CD4-positive, alpha-beta T cell (primary cell): Measurements from ENCODE around the gene TBC1D2B. TPM values are rescaled to one million over a fixed set of nuclear protein-coding genes. Genes with fewer than 3 reads are reported as not detected.
"Not testable (repeated sequence)": the region's sequence is repeated elsewhere in the genome, so short reads cannot be mapped to it uniquely, and the experiment has no call there.

Experiments used
- ATAC-seq: fragments of 200-7000 bp; cut with Tn5 transposase; one replicate; pipeline ENCODE4 v1.10.0; 2022; ENCODE audit warnings: mild to moderate bottlenecking; ENCODE audit not compliant: poor library complexity
- CTCF ChIA-PET: fragments of 350-600 bp; sonication (Branson Sonifier 250); formaldehyde crosslinking; loops from one replicate; lab custom pipeline; 2021; ENCODE audit warnings: antibody characterized with exemption, inconsistent platforms; lab: Charles Lee
- POLR2A ChIA-PET: fragments of 350-600 bp; sonication (Branson Sonifier 250); formaldehyde crosslinking; loops from one replicate; lab custom pipeline; 2021; ENCODE audit warnings: antibody characterized with exemption, inconsistent platforms; lab: Charles Lee
- DNase-seq, 14 experiments: peaks; one replicate each; pipeline ENCODE4 v3.0.0-alpha.2; 2013 to 2020; ENCODE audit warnings: mixed read lengths in 2 of 14
- H3K27ac ChIP-seq, 2 donors: one replicate each; pipeline versions ENCODE4 v1.5.1 to v1.7.0; 2013; ENCODE audit warnings: low read length in 2 of 2, low read depth in 1 of 2, mild to moderate bottlenecking in 1 of 2
- H3K27me3 ChIP-seq, 2 experiments: 1 replicate in 1 of 2; 2 replicates in 1 of 2; pipeline versions ENCODE4 v1.6.1 to v1.7.0; 2013; ENCODE audit warnings: low read length in 2 of 2, control low read depth in 1 of 2, mild to moderate bottlenecking in 1 of 2, moderate library complexity in 1 of 2; ENCODE audit not compliant: insufficient read depth in 2 of 2, control insufficient read depth in 1 of 2
- H3K36me3 ChIP-seq: one replicate; pipeline ENCODE4 v1.6.1; 2013; ENCODE audit warnings: low read length, control low read depth; ENCODE audit not compliant: insufficient read depth
- H3K4me1 ChIP-seq: one replicate; pipeline ENCODE4 v1.6.1; 2013; ENCODE audit warnings: low read length, control low read depth; ENCODE audit not compliant: insufficient read depth
- H3K4me3 ChIP-seq: one replicate; pipeline ENCODE4 v1.5.1; 2013; ENCODE audit warnings: mild to moderate bottlenecking, low read length, moderate library complexity
- H3K9me3 ChIP-seq, 2 experiments: 1 replicate in 1 of 2; 2 replicates in 1 of 2; pipeline versions ENCODE4 v1.6.1 to v1.7.0; 2013; ENCODE audit warnings: low read length in 2 of 2, mild to moderate bottlenecking in 2 of 2, control low read depth in 1 of 2, moderate library complexity in 1 of 2; ENCODE audit not compliant: control insufficient read depth in 1 of 2, insufficient read depth in 1 of 2
- H3K27ac Mint-ChIP-seq: one replicate; pipeline ENCODE4 v1.8.0; 2020; ENCODE audit warnings: mixed read lengths
- H3K27me3 Mint-ChIP-seq: one replicate; pipeline ENCODE4 v1.8.0; 2021; ENCODE audit warnings: mixed read lengths
- H3K36me3 Mint-ChIP-seq: one replicate; pipeline ENCODE4 v1.8.0; 2021; ENCODE audit warnings: low read depth, mixed read lengths
- H3K4me1 Mint-ChIP-seq: one replicate; pipeline ENCODE4 v1.8.0; 2021; ENCODE audit warnings: low read depth, mixed read lengths
- H3K4me3 Mint-ChIP-seq: one replicate; pipeline ENCODE4 v1.8.0; 2020; ENCODE audit warnings: mild to moderate bottlenecking, mixed read lengths
- H3K9me3 Mint-ChIP-seq: one replicate; pipeline ENCODE4 v1.8.0; 2020; ENCODE audit warnings: mixed read lengths
- intact Hi-C, 2 experiments: fragments of 100-400 bp; cut with DNase I in 1 of 2; cut with micrococcal nuclease in 1 of 2; formaldehyde crosslinking; loops; one replicate each; pipeline versions ENCODE4 v1.15.1 to v1.9.0; 2023 to 2025; cut with DNase I, micrococcal nuclease
- total RNA-seq, 174 experiments: library from RNA in 2 of 174; stranded (reverse) in 2 of 174; gene quantifications; one replicate each; pipeline ENCODE4 v1.2.3 and lab custom pipeline; 2021 to 2026
- TF ChIP-seq, protein P1 (sequence below): fragments of 200-600 bp; IDR thresholded peaks from one replicate; pipeline ENCODE4 v1.8.0; 2022; ENCODE audit warnings: antibody characterized with exemption, mild to moderate bottlenecking

Gene TBC1D2B
- total RNA-seq, 2 experiments from 2014 or later = 89.3 to 97.6 TPM

GRCh38 chr15:77952928-77953446 lies 124.5 kb downstream of the TBC1D2B start:
- H3K9me3 Mint-ChIP-seq, H3K27ac Mint-ChIP-seq, H3K36me3 Mint-ChIP-seq, H3K4me3 ChIP-seq, ATAC-seq, H3K27ac ChIP-seq, H3K4me1 ChIP-seq, POLR2A ChIA-PET, H3K4me3 Mint-ChIP-seq, H3K9me3 ChIP-seq, H3K27me3 Mint-ChIP-seq, H3K27me3 ChIP-seq, H3K4me1 Mint-ChIP-seq, H3K36me3 ChIP-seq, DNase-seq, intact Hi-C loops, CTCF ChIA-PET: not testable (repeated sequence)

- H3K9me3 Mint-ChIP-seq, H3K27ac ChIP-seq, H3K9me3 ChIP-seq, H3K27me3 ChIP-seq, CTCF ChIA-PET, H3K4me3 ChIP-seq, H3K27ac Mint-ChIP-seq, H3K36me3 ChIP-seq, H3K4me1 ChIP-seq, H3K4me3 Mint-ChIP-seq, intact Hi-C loops, ATAC-seq, DNase-seq, H3K27me3 Mint-ChIP-seq, H3K4me1 Mint-ChIP-seq, POLR2A ChIA-PET, H3K36me3 Mint-ChIP-seq: not testable (repeated sequence)
These were observed 126.3 kb downstream of the TBC1D2B start for GRCh38 chr15:77951105-77951786.

GRCh38 chr15:77950470-77950869 lies 127.0 kb downstream of the TBC1D2B start:
- ATAC-seq, intact Hi-C loops, H3K9me3 ChIP-seq, H3K27ac Mint-ChIP-seq, H3K4me3 Mint-ChIP-seq, DNase-seq, POLR2A ChIA-PET, H3K27ac ChIP-seq, H3K36me3 Mint-ChIP-seq, H3K4me1 Mint-ChIP-seq, H3K27me3 ChIP-seq, CTCF ChIA-PET, H3K36me3 ChIP-seq, H3K4me1 ChIP-seq, H3K4me3 ChIP-seq, H3K27me3 Mint-ChIP-seq, H3K9me3 Mint-ChIP-seq: not testable (repeated sequence)

DNA sequence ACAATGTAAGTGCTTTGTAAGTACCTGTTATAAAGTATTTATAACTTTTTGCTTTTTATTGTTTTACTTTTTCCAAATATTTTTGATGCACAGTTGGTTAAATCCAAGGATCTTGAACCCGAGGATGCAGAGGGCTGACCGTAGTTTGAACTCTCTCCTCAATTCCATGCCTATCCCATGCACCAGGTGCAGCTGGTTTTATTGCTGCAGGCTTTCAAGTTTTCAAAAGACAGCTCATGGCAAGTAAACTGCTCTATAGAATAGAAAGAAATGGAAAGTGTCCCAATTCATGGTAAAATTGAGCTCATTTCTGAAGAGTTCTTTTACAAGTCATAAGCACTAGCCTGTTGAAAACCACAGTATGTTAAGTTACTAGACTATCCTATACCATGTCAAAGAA lies 131.9 kb downstream of the TBC1D2B start:
- no peak overlapping the region for H3K27ac ChIP-seq
- CTCF ChIA-PET = no interaction called here
- H3K4me1 ChIP-seq = peaks cover 14% of the 10 kb centered on the region

More for the DNA sequence above, 131.9 kb downstream of the TBC1D2B start:
- POLR2A ChIA-PET = no interaction called here
- Mint-ChIP-seq H3K4me3 (no peak overlapping the region), H3K36me3 (no peaks in the 10 kb centered on the region), H3K27me3 (peaks cover 12% of the 10 kb centered on the region), H3K4me1 (peaks cover 4% of the 10 kb centered on the region), H3K27ac (no peak overlapping the region), H3K9me3 (no peaks in the 10 kb centered on the region)
- no peak for ATAC-seq
- Histone ChIP-seq H3K4me3 (no peak overlapping the region), H3K9me3 (no peaks in the 10 kb centered on the region), H3K36me3 (no peaks in the 10 kb centered on the region), H3K27me3 (no peaks in the 10 kb centered on the region)
- intact Hi-C loops = no loop called here
- DNase-seq = no peak
- TF ChIP-seq, protein P1, sequence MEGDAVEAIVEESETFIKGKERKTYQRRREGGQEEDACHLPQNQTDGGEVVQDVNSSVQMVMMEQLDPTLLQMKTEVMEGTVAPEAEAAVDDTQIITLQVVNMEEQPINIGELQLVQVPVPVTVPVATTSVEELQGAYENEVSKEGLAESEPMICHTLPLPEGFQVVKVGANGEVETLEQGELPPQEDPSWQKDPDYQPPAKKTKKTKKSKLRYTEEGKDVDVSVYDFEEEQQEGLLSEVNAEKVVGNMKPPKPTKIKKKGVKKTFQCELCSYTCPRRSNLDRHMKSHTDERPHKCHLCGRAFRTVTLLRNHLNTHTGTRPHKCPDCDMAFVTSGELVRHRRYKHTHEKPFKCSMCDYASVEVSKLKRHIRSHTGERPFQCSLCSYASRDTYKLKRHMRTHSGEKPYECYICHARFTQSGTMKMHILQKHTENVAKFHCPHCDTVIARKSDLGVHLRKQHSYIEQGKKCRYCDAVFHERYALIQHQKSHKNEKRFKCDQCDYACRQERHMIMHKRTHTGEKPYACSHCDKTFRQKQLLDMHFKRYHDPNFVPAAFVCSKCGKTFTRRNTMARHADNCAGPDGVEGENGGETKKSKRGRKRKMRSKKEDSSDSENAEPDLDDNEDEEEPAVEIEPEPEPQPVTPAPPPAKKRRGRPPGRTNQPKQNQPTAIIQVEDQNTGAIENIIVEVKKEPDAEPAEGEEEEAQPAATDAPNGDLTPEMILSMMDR = no peak

Other genes with a start within 250 kb of the TBC1D2B start
- gene SH2D7, start 14.8 kb upstream of the TBC1D2B start, total RNA-seq = not detected
- gene CIB2, start 53.7 kb upstream of the TBC1D2B start, total RNA-seq = 1 to 10 TPM in 1 of 2 experiments, under 1 TPM in 1; 0.82 to 1.7 TPM
- 10 to 100 TPM; 47.5 to 47.6 TPM for gene IDH3A, start 71.7 kb upstream of the TBC1D2B start, total RNA-seq
- gene ACSBG1, start 156.9 kb upstream of the TBC1D2B start, total RNA-seq = under 1 TPM; 0.05 to 0.22 TPM
- 10 to 100 TPM; 47.0 to 48.5 TPM for gene DNAJA4, start 186.9 kb upstream of the TBC1D2B start, total RNA-seq
- 10 to 100 TPM; 13.3 to 16.7 TPM for gene SKIC8, start 221.9 kb upstream of the TBC1D2B start, total RNA-seq